Body of pancreas (tissue), 4 donors: Measurements from ENCODE around the gene MS4A13.

ENCODE experiments used
- CTCF ChIP-seq, 7 experiments: fragments of 450-650 bp in 4 of 7; fragments of 200-600 bp in 3 of 7; sonication (generic) in 3 of 7; IDR thresholded peaks; one replicate each; pipeline ENCODE4 v1.5.1; 2016 to 2019; ENCODE audit warnings: antibody characterized with exemption in 7 of 7
- POLR2A ChIP-seq, 3 donors: fragments of 450-650 bp; IDR thresholded peaks; one replicate each; pipeline ENCODE4 v1.6.1; 2016; ENCODE audit warnings: antibody characterized with exemption in 3 of 3, mild to moderate bottlenecking in 2 of 3

DNA sequence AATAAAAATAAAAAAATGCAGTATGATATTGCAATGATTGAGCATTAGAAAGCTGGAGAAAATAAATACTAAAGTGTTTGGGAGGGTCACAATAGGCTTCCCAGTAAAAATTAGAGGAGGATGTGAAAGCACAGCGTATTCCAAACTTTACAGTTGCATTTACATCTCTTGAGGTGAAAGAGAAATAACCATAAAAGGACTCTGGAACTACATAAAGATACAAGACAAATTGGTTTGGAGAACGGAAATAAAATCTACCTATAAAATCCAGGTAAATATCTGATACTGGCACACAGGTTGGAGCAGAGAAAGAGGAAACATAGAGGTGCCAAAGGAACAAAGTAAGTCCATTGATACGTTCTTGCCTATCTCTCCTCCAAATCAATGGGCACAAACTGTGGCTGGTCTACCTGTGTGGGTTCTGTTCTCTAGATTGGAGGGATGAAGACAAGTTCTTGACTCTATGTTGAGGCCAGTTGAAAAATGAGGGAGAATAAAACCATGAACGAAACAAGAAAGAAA lies 22.6 kb upstream of the MS4A13 start, which contains the start of gene MS4A12:
- TF ChIP-seq CTCF (IDR thresholded peaks at IDR 0.05) (no peak), POLR2A (IDR thresholded peaks at IDR 0.05) (no peak)
